A549 (cell line): ENCODE results near the gene PRKAG2. TPM values are rescaled to one million over a fixed set of nuclear protein-coding genes. Genes with fewer than 3 reads are reported as not detected.

ENCODE experiments used
- ATAC-seq, 2 experiments: fragments of 200-7000 bp in 1 of 2; fragments of >200 bp in 1 of 2; cut with Nextera tagmentation in 1 of 2; cut with Tn5 transposase in 1 of 2; 3 replicates each; pipeline versions ENCODE4 v1.8.0 to v1.9.1; 2018 to 2020; ENCODE audit warnings: mild to moderate bottlenecking in 1 of 2, moderate library complexity in 1 of 2
- CTCF ChIA-PET: fragments of 300-600 bp; sonication (Branson Sonifier 250); formaldehyde crosslinking; extraction: SDS; loops from one replicate; lab custom pipeline; 2021; ENCODE audit warnings: antibody characterized with exemption, inconsistent platforms; lab: Yijun Ruan, JAX
- POLR2A ChIA-PET: fragments of 350-600 bp; formaldehyde crosslinking; extraction: SDS; loops from one replicate; lab custom pipeline; 2021; ENCODE audit warnings: antibody characterized with exemption, inconsistent platforms; lab: Yijun Ruan, JAX
- DNase-seq, 2 experiments: peaks; one replicate each; pipeline versions ENCODE4 v3.0.0 to v3.0.0-alpha.2; 2011 to 2016; ENCODE audit warnings: low read depth in 1 of 2, low spot score in 1 of 2
- FAIRE-seq: peaks from 2 replicates; lab custom pipeline; 2011; peaks lifted over from hg19 to GRCh38; lab: Jason Lieb, UNC
- H3K27ac ChIP-seq, 2 experiments: fragments of >200 bp; sonication (Bioruptor Twin); formaldehyde crosslinking; 3 replicates each; pipeline ENCODE4 v1.5.1; 2016 to 2017
- H3K4me1 ChIP-seq: fragments of >200 bp; sonication (Bioruptor Twin); formaldehyde crosslinking; 3 replicates; pipeline ENCODE4 v1.6.1; 2016
- H3K4me2 ChIP-seq: fragments of >200 bp; sonication (Bioruptor Twin); formaldehyde crosslinking; 3 replicates; pipeline ENCODE4 v1.6.1; 2016
- H3K4me3 ChIP-seq: fragments of >200 bp; sonication (Bioruptor Twin); formaldehyde crosslinking; 3 replicates; pipeline ENCODE4 v1.5.1; 2016
- H3K9me3 ChIP-seq: fragments of >200 bp; sonication (Bioruptor Twin); formaldehyde crosslinking; 3 replicates; pipeline ENCODE4 v1.6.1; 2016
- CEBPB ChIP-seq, 2 experiments: fragments of >200 bp in 1 of 2; sonication (Bioruptor Twin) in 1 of 2; formaldehyde crosslinking in 1 of 2; IDR thresholded peaks; 2 replicates each; pipeline ENCODE4 v1.6.1; 2012 to 2016
- CHD2 ChIP-seq: fragments of 150-350 bp; IDR thresholded peaks from 2 replicates; pipeline ENCODE4 v1.6.1; 2014; ENCODE audit warnings: low read length; ENCODE audit not compliant: partially characterized antibody
- CHD4 ChIP-seq: fragments of 200-600 bp; sonication (generic); IDR thresholded peaks from 2 replicates; pipeline ENCODE4 v1.6.1; 2016; ENCODE audit warnings: antibody characterized with exemption, mild to moderate bottlenecking, borderline replicate concordance
- FOSB ChIP-seq: fragments of 250-450 bp; sonication (Bioruptor Pico); IDR thresholded peaks from 2 replicates; pipeline ENCODE4 v1.5.0; 2020; ENCODE audit warnings: mild to moderate bottlenecking, moderate library complexity
- FOXS1 ChIP-seq: fragments of 250-450 bp; sonication (Bioruptor Pico); IDR thresholded peaks from 2 replicates; pipeline ENCODE4 v1.5.0; 2020; ENCODE audit warnings: mild to moderate bottlenecking, moderate library complexity
- HEYL ChIP-seq: fragments of 250-450 bp; sonication (Bioruptor Pico); IDR thresholded peaks from 2 replicates; pipeline ENCODE4 v1.8.0; 2021; ENCODE audit warnings: mild to moderate bottlenecking, moderate library complexity
- HOXA7 ChIP-seq: fragments of 250-450 bp; sonication (Bioruptor Pico); IDR thresholded peaks from 2 replicates; pipeline ENCODE4 v1.5.0; 2020; ENCODE audit warnings: mild to moderate bottlenecking, moderate library complexity
- KDM1A ChIP-seq: fragments of 200-600 bp; sonication (generic); IDR thresholded peaks from 2 replicates; pipeline ENCODE4 v1.6.1; 2016; ENCODE audit warnings: low read depth, mild to moderate bottlenecking
- MAFK ChIP-seq: fragments of 450-650 bp; IDR thresholded peaks from 2 replicates; pipeline ENCODE4 v1.6.1; 2014; ENCODE audit not compliant: partially characterized antibody
- MAZ ChIP-seq: fragments of 150-350 bp; IDR thresholded peaks from 2 replicates; pipeline ENCODE4 v1.6.1; 2014; ENCODE audit warnings: antibody characterized with exemption, low read depth, low read length, borderline replicate concordance
- POLR2A ChIP-seq: IDR thresholded peaks from 2 replicates; pipeline ENCODE4 v1.6.1; 2012; ENCODE audit warnings: mild to moderate bottlenecking, low read length
- RFX5 ChIP-seq: fragments of 450-650 bp; IDR thresholded peaks from 2 replicates; pipeline ENCODE4 v1.7.1; 2014; ENCODE audit warnings: antibody characterized with exemption, mild to moderate bottlenecking, moderate library complexity
- SMC3 ChIP-seq: fragments of >200 bp; sonication (Bioruptor Twin); formaldehyde crosslinking; IDR thresholded peaks from 3 replicates; pipeline ENCODE4 v1.6.1; 2018; ENCODE audit warnings: inconsistent platforms
- SREBF2 ChIP-seq: fragments of 450-650 bp; IDR thresholded peaks from 2 replicates; pipeline ENCODE4 v1.6.1; 2014; ENCODE audit warnings: mild to moderate bottlenecking, moderate library complexity
- TFCP2L1 ChIP-seq: fragments of 250-450 bp; sonication (Bioruptor Pico); IDR thresholded peaks from 2 replicates; pipeline ENCODE4 v1.5.0; 2021; ENCODE audit warnings: mild to moderate bottlenecking
- TP53 ChIP-seq: fragments of 250-450 bp; sonication (Bioruptor Pico); IDR thresholded peaks from 2 replicates; pipeline ENCODE4 v1.5.0; 2021; ENCODE audit warnings: mild to moderate bottlenecking, moderate library complexity
- ZC3H11A ChIP-seq: fragments of 450-650 bp; IDR thresholded peaks from 2 replicates; pipeline ENCODE4 v1.6.1; 2014; ENCODE audit warnings: antibody characterized with exemption, mild to moderate bottlenecking
- ZNF302 ChIP-seq: fragments of 250-450 bp; sonication (Bioruptor Pico); IDR thresholded peaks from 2 replicates; pipeline ENCODE4 v1.9.0; 2021; ENCODE audit warnings: inconsistent platforms, mild to moderate bottlenecking, moderate library complexity
- WGBS: methylation state at CpG from one replicate; pipeline ENCODE4 v1.1.6; 2017; ENCODE audit errors: missing lambda C conversion rate; 5-methylcytosine and 5-hydroxymethylcytosine counted together
- polyA plus RNA-seq, 4 experiments: library from polyadenylated mRNA; depleted of rRNA in 3 of 4; stranded (reverse); fragments of >200 nt; fragmentation: RNase III in 1 of 4; extraction: RNeasy Plus Mini Kit Qiagen cat#74134 plus additional on column Dnase treatment in 1 of 4; gene quantifications; 2 replicates in 3 of 4; 3 replicates in 1 of 4; pipeline ENCODE4 v1.2.3, GENCODE V29; 2011 to 2017
- TF ChIP-seq, protein P1 (sequence below): fragments of 150-350 bp; IDR thresholded peaks from 2 replicates; pipeline ENCODE4 v1.6.1; 2014; ENCODE audit warnings: low read depth, mild to moderate bottlenecking, low read length
- TF ChIP-seq, protein P2 (sequence below): IDR thresholded peaks from 2 replicates; pipeline ENCODE4 v1.6.1; 2012; ENCODE audit warnings: low read depth, borderline replicate concordance
- TF ChIP-seq, protein P3 (sequence below): fragments of >200 bp; sonication (Bioruptor Twin); formaldehyde crosslinking; IDR thresholded peaks from 2 replicates; pipeline ENCODE4 v1.6.1; 2016
- TF ChIP-seq, protein P4 (sequence below): IDR thresholded peaks from 2 replicates; pipeline ENCODE4 v1.6.1; 2012

The PRKAG2 gene
- polyA plus RNA-seq, 2 of the 4 experiments (the other 2 are of a cell fraction) = 26.5 to 31.7 TPM

DNA sequence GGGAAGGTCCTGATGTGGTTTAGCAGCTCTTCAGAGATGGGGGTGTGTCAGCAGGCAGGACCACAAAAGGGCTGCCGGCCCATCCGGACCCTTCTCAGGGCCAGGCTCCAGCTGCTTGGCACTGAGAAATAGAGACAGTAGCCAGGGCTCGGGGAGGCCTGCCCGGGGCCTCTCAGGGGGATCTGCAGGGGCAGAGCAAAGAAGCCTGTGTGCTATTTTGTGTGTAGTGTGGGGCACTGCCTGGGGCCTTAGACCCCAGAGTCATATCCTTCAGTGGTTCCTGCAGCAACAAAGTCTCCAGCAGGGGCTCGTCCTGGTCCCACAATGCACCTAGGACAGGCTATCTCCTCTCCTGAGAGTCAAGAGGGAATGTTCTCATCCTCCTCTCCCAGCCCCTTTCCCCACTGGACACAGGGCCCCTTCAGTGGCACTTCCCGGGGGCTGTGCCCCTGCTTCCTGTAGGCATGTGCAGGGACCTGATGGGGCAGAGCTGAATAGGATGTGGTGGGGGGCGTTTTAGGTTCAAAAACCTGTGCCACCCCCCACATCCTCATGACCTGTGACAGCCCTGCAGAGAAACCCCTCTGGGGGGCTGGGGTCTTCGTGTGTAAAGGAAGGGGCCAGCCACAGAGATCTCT, 197.7 kb downstream of the PRKAG2 start:
- ATAC-seq (peak in 1 of 2 experiments; percentile 22; a peak in 2 of 6 replicates), DNase-seq (no peak), FAIRE-seq (no peak)
- H3K4me1 ChIP-seq = peaks cover 3% of the 10 kb centered on the region; the same call in 1 of the 3 replicates
- no peak overlapping the region for H3K4me2 ChIP-seq
- 79% methylated on average over 7 of the region's 8 CpGs for WGBS
- H3K4me3 ChIP-seq = no peak overlapping the region
- ChIA-PET CTCF (interaction anchor here (0.6 to 1.2 kb wide), 4 partner anchors 13 to 38 kb away, joined by 3 to 4 read pairs (median 4); no protein-coding TSS in a partner anchor), POLR2A (no interaction called here)
- TF ChIP-seq RFX5 = no peak
- no peak for TF ChIP-seq FOXS1
- no peak for TF ChIP-seq FOSB
- no peak for TF ChIP-seq CHD2
- TF ChIP-seq HOXA7 (CRISPR knock-in tag) = no peak
- TF ChIP-seq, protein P1, sequence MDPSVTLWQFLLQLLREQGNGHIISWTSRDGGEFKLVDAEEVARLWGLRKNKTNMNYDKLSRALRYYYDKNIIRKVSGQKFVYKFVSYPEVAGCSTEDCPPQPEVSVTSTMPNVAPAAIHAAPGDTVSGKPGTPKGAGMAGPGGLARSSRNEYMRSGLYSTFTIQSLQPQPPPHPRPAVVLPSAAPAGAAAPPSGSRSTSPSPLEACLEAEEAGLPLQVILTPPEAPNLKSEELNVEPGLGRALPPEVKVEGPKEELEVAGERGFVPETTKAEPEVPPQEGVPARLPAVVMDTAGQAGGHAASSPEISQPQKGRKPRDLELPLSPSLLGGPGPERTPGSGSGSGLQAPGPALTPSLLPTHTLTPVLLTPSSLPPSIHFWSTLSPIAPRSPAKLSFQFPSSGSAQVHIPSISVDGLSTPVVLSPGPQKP = no peak
- TF ChIP-seq, protein P2, sequence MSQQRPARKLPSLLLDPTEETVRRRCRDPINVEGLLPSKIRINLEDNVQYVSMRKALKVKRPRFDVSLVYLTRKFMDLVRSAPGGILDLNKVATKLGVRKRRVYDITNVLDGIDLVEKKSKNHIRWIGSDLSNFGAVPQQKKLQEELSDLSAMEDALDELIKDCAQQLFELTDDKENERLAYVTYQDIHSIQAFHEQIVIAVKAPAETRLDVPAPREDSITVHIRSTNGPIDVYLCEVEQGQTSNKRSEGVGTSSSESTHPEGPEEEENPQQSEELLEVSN = no peak
- H3K9me3 ChIP-seq = no peaks in the 10 kb centered on the region
- peak overlapping the region; percentile 53 to 61; a peak in 3 of 6 replicates for H3K27ac ChIP-seq

DNA sequence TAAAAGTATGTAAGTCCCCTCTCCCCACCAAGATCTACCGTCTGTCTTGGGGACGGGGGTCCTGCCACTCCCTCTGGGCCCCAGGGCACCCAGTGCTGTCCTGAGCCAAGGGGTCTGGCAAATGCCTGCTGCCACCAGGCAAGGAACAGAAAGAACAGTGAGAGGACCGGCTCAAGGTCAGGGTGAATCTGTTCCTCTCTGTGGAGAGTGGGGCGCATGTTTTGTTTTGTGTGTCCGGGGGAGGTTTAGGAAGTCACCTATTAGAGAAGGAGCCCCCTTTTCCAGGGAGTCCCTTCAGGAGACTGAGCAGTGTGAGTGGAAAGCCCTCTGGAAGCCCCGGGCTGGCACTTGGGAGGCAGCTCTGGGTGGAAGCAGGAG, 198.7 kb downstream of the PRKAG2 start:
- TF ChIP-seq, protein P3, sequence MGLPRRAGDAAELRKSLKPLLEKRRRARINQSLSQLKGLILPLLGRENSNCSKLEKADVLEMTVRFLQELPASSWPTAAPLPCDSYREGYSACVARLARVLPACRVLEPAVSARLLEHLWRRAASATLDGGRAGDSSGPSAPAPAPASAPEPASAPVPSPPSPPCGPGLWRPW = no peak
- TF ChIP-seq ZNF302 (CRISPR knock-in tag) (no peak), HEYL (CRISPR knock-in tag) (no peak), CEBPB (IDR thresholded peaks at IDR 0.05) (no peak), RFX5 (no peak), POLR2A (no peak), FOXS1 (no peak), ZC3H11A (no peak), KDM1A (no peak), TFCP2L1 (CRISPR knock-in tag) (no peak), MAZ (no peak), HOXA7 (CRISPR knock-in tag) (no peak), SREBF2 (no peak), MAFK (no peak), CHD4 (no peak), SMC3 (no peak), TP53 (CRISPR knock-in tag) (no peak)
- TF ChIP-seq, protein P4, sequence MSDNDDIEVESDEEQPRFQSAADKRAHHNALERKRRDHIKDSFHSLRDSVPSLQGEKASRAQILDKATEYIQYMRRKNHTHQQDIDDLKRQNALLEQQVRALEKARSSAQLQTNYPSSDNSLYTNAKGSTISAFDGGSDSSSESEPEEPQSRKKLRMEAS = no peak
- TF ChIP-seq, protein P2 = no peak
- no peak for FAIRE-seq
- Histone ChIP-seq H3K4me1 (peaks cover 3% of the 10 kb centered on the region; the same call in 1 of the 3 replicates), H3K27ac (peak overlapping the region; percentile 31 to 53; a peak in 4 of 6 replicates), H3K4me2 (no peak overlapping the region), H3K9me3 (no peaks in the 10 kb centered on the region), H3K4me3 (no peak overlapping the region)
- no peak for DNase-seq
- ChIA-PET POLR2A (no interaction called here), CTCF (interaction anchor here (1.2 kb wide), 2 partner anchors 14 to 82 kb away, joined by 3 to 4 read pairs; no protein-coding TSS in a partner anchor)
- ATAC-seq = no peak
- WGBS = 92% methylated on average over 6 of the region's 6 CpGs
